HG03460 (cell line): ENCODE measurements around the gene SEMA4C.

ENCODE experiments used
- ATAC-seq: cut with Tn5 transposase; IDR thresholded peaks from one replicate; pipeline ENCODE4 v1.9.1; 2021; ENCODE audit not compliant: unreplicated experiment

SEMA4C gene, protein sequence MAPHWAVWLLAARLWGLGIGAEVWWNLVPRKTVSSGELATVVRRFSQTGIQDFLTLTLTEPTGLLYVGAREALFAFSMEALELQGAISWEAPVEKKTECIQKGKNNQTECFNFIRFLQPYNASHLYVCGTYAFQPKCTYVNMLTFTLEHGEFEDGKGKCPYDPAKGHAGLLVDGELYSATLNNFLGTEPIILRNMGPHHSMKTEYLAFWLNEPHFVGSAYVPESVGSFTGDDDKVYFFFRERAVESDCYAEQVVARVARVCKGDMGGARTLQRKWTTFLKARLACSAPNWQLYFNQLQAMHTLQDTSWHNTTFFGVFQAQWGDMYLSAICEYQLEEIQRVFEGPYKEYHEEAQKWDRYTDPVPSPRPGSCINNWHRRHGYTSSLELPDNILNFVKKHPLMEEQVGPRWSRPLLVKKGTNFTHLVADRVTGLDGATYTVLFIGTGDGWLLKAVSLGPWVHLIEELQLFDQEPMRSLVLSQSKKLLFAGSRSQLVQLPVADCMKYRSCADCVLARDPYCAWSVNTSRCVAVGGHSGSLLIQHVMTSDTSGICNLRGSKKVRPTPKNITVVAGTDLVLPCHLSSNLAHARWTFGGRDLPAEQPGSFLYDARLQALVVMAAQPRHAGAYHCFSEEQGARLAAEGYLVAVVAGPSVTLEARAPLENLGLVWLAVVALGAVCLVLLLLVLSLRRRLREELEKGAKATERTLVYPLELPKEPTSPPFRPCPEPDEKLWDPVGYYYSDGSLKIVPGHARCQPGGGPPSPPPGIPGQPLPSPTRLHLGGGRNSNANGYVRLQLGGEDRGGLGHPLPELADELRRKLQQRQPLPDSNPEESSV

GRCh38 chr2:96869822-96870625 is at the start of gene SEMA4C:
Gene SEMA4C (minus strand): TSS chr2:96870080. CDS start chr2:96867886, 2,194 bp downstream.
- ATAC-seq, result no peak

DNA sequence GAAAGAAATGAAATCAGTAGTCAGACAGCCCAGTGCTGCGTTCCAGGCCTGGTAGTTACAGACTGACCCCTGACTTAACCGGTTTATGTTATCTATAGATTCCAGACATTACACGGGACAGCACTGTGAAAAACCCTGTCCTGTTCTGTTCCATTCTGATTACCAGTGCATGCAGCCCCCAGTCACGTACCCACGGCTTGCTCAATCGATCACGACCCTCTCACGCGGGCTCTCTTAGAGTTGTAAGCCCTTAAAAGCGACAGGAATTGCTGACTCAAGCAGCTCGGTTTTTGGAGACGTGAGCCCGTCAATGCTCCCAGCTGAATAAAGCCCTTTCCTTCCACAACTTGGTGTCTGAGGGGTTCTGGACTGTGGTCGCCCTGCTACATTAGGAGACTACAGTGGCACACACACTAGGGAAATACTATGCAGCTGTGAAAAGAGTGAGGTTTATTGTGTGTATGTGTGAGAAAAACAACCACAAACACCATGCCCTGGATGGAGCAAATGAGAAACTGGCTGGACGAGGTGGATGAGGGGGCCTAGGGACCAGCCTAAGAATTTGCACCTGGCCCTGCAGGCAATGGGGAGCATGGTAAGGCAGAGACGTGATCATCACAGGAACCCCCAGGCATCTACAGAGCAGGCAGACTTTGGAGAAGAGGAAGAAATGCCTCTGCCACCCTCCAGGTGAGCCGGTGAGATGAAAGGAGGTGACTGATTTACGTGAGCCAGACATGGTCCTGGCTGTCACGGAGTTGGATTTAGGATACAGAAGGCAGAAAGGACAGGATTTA is 49.1 kb upstream of the SEMA4C start:
- no peak for ATAC-seq

- no peak for ATAC-seq
Observed at GRCh38 chr2:96918092-96918753, 48.3 kb upstream of the SEMA4C start.

- no peak for ATAC-seq
Observed at GRCh38 chr2:96916646-96917543, 47.0 kb upstream of the SEMA4C start.

GRCh38 chr2:96916156-96916630 is 46.3 kb upstream of the SEMA4C start:
- no peak for ATAC-seq

- no peak for ATAC-seq
Observed at GRCh38 chr2:96914332-96914731, 44.5 kb upstream of the SEMA4C start.

DNA sequence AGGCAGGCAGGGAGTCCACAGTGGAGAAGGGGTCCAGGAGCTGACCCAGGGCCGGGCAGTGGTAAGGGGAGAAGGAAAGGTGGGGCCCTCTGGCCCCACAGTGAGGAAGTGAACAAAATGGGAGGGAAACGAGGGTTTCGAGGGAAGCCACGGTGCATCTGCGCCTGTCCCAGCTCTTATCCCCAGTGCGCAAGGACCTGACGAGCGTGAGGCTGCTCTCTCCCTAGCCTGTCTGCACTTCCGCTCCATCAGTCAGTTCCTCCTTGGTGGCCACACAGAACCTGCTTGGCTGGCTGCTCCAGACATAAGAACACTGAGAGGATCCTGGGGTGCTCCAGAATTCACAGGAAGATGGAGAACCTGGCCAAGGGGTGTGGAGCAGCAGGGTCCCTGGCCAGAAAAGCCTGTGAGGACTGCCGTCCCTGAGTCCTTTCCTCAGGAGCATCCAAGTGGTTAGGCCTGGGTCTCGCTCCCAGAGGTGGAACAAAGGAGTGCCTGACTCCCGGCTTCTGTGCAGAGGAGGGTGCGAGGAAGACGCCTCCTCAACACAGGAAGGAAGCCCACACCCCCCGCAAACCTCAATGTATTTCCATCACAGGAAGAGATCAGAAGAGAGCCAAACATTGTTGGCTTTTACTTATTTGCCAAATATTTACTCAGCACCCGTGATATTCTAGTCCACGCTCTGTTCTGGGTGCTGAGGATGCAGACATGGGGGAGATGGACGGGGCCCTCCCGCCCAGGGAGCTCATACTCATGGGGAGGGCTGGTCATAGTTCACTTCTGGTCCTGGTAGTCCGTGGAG is 43.7 kb upstream of the SEMA4C start:
- no peak for ATAC-seq

- ATAC-seq, result no peak
Observed at GRCh38 chr2:96913117-96913397, 43.2 kb upstream of the SEMA4C start.

- no peak for ATAC-seq
Observed at GRCh38 chr2:96912346-96913116, 42.7 kb upstream of the SEMA4C start.

DNA sequence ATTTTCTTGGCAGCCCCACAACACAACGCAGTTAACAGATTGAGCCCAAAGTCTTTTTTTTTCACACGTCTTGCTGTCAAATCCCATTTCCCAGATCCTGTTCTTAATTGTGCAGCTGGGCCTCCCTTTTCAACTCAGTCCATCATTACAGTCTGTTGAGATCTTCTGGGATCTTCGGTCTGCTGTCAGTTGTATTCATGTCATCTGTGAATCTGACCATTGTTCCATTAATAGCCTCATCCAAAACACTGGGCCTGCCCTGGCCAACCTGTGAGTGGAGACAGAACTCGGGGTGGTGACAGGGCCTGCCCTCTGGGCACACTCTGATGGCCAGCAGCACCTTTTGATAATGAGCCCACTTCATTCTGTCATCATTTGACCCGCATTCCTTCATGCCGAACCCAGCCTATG is 39.7 kb upstream of the SEMA4C start:
- no peak for ATAC-seq

- ATAC-seq, result no peak
Observed at GRCh38 chr2:96907115-96908041, 37.5 kb upstream of the SEMA4C start.

- ATAC-seq, result no peak
Observed at GRCh38 chr2:96906729-96907114, 36.8 kb upstream of the SEMA4C start.

- no peak for ATAC-seq
Observed at GRCh38 chr2:96903815-96904214, 33.9 kb upstream of the SEMA4C start.

GRCh38 chr2:96903318-96903717 is 33.4 kb upstream of the SEMA4C start:
- no peak for ATAC-seq

- ATAC-seq, result no peak
Observed at GRCh38 chr2:96900237-96900636, 30.4 kb upstream of the SEMA4C start.

- ATAC-seq, result no peak
Observed at GRCh38 chr2:96899413-96899741, 29.5 kb upstream of the SEMA4C start.
